Sciatic nerve (tissue), 2 donors: ENCODE results near the gene TIPIN. TPM values are rescaled to one million over a fixed set of nuclear protein-coding genes. Genes with fewer than 3 reads are reported as not detected.
"Not testable (repeated sequence)": the region's sequence is repeated elsewhere in the genome, so short reads cannot be mapped to it uniquely, and the experiment has no call there.

Experiments used
- ATAC-seq: fragments of 200-7000 bp; cut with Tn5 transposase; one replicate; pipeline ENCODE4 v1.9.1; 2020; ENCODE audit warnings: mild to moderate bottlenecking, moderate library complexity
- DNase-seq: peaks from one replicate; pipeline ENCODE4 v3.0.0-alpha.2; 2020; ENCODE audit warnings: low spot score
- intact Hi-C: fragments of 100-400 bp; cut with DNase I; formaldehyde crosslinking; loops from one replicate; pipeline ENCODE4 v1.14.2; 2022
- total RNA-seq: library from RNA; stranded (reverse); fragmentation: NEBNext Ultra II Directional; extraction: Animal tissue kit (Norgen Biotek cat#: 25700); gene quantifications from one replicate; pipeline ENCODE4 v1.2.1, GENCODE V29; 2021
- donor health status: DM: no; HTN: no; CAD: no.
- donor health status: DM: no; HTN: no; CAD: no.

Gene TIPIN
- total RNA-seq, 1 donor from 2014 or later, result 10.0 TPM

DNA sequence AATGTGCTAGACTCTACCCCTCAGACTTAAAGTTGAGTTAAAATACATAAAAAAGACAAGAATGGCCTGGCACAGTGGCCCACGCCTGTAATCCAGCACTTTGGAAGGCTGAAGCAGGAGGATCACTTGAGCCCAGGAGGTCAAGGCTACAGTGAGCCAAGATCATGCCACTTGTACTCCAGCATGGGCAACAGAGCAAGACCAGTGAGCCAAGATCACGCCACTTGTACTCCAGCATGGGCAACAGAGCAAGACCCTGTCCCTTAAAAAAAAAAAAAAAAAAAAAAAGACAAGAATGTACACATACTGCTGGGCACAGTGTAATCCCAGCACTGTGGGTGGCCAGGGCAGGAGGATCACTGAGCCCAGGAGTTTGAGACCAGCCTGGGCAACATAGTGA, 45.7 kb downstream of the TIPIN start:
- intact Hi-C loops, result no loop called here
- ATAC-seq (no peak), DNase-seq (no peak)

DNA sequence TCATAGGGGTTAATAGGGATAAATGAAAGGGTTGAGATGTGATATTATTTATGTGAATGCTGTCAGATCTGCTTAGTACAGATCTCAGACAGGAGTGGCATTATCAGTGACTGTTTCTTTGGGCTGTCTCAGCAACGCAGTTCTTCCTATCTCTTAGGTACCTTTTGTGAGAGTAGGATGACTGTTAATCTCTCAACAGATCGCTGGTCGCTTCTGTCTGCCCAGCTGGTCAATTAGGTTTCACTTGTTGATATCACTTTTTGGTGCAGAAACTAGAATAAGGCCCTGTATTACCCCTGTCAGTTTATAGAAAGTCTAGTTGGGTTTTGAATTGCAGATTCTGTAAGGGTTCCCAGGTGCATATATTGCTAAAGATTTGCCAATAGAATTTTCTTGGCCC, 46.7 kb downstream of the TIPIN start:
- no peak for ATAC-seq
- DNase-seq, result no peak
- intact Hi-C loops, result no loop called here

DNA sequence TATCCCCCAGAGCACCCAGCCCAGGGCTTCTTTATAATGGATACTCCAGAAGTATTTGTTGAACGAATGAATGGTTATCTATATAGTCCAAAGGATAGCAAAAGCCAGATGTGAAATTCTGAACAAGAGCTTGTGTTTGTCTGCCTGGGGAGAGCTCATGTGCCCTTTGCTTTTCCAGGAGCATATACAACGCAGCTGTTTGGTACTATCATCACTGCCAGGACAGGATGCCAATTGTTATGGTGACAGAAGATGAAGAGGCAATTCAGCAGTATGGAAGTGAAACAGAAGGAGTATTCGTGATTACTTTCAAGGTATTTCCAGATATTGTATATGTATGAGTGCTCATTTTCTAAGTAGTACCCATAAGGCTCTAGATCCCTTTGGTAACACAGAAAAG, 48.0 kb downstream of the TIPIN start:
- ATAC-seq, result no peak
- intact Hi-C loops, result no loop called here

DNA sequence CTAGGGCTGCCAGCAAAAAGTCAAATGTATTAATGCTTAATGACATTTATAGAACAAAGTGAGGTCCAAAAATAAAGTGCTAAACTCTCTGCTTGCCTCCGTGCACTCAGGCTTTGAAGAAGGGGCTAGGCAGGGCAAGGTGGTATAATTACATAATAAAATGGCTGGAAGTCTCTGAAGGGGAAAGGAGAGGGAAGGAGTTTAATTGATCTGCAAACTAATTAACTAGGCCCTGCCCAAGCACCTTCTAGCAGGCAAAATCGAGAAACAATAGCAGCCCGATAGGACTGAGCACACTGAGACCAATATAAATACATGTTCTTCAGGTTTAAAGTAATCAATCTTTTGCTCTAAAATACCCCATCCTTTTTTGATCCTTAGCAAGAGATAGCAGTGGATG, 50.1 kb downstream of the TIPIN start:
- DNase-seq (no peak), ATAC-seq (no peak)
- intact Hi-C loops, result no loop called here

More for the DNA sequence above, 48.0 kb downstream of the TIPIN start:
- DNase-seq, result no peak

DNA sequence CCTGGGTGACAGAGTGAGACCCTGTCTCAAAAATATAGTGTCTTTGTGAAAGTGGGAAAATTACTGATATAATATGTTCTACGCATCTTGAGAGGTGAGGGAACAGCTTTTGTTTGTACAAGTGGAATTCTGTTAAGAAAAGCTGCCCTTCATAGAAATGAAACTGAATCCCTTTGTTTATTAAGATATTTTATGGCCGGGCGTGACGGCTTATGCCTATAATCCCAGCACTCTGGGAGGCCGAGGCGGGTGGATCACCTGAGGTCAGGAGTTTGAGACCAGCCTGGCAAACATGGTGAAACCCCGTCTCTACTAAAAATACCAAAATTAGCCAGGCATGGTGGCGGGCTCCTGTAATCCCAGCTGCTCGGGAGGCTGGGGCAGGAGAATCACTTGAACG, 52.1 kb downstream of the TIPIN start:
- ATAC-seq, DNase-seq: not testable (repeated sequence)

DNA sequence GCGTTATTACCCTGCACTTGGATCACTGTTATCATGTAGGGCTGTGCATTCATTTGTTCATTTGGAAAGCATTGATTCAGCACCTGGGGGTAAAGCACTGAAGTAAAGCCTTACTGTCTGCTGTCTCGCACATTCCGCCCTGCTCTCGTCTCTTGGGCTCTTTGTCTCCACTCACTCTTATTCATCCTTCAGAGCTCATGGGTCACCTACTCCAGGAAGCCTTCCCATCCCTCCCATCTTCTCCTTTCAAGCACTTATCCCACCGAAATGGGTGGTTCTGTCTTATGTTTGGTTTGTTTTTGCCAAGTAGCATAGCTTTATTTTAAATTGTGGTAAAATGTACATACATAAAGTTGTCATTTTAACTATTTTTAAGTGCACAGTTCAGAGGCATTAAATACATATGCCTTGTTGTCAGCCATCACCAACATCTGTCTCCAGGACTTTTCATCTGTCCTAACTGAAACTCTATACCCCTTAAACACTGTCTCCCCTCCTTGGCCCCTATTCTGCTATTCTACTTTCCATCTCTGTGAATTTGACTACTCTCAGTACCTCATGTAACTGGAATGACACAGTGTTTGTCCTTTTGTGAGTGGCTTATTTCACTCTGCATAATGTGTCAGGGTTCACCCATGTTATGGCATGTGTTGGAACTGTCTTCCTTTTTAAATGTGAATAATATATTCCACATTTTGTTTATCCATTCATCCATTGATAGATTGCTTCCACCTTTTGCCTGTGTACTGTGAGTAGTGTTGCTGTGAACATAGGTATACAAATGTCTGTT, 53.8 kb downstream of the TIPIN start:
- ATAC-seq (no peak), DNase-seq (no peak)
- intact Hi-C loops, result no loop called here

More for the DNA sequence above, 52.1 kb downstream of the TIPIN start:
- intact Hi-C loops, result not testable (repeated sequence)

DNA sequence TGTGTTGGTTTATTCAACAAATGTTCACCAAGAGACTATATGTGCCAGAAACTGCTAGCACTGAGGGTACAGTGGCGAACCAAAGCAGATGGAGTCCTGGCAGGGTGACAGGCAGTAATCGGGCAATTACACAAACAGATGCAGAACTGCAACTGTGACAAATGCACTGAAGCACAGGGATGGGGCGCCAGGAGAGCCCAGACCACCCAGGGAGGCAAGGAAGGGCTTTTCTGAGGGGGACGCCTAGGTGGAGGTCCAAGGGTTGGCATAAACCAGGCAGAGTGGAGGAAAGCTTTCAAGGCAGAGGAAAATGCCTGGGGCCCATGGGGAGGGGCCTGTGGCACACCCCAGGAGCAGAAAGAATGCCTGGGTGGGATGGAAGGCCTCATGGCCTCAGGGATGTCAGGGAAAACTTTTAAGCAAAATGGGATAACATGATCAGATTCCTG, 57.7 kb downstream of the TIPIN start:
- ATAC-seq (no peak), DNase-seq (no peak)
- intact Hi-C loops, result no loop called here

DNA sequence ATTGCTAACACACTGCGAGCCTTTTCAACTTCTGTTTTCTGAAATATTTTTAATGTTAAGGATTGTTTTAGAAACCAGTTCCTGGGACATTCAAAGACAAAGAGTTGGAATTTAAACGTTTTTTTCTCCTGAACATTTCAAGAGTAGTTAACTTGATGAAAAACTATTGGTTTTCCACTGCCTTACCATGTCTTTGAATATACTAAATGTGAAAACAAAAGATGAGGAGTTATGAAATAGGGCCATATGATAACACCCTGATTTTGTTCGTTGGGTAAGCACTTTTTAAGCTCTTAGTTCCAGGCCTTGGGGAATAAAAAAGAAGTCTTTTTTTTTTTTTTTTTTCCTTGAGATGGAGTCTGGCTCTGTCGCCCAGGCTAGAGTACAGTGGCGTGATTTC, 60.3 kb downstream of the TIPIN start:
- DNase-seq, result no peak
- intact Hi-C loops, result no loop called here
- no peak for ATAC-seq

DNA sequence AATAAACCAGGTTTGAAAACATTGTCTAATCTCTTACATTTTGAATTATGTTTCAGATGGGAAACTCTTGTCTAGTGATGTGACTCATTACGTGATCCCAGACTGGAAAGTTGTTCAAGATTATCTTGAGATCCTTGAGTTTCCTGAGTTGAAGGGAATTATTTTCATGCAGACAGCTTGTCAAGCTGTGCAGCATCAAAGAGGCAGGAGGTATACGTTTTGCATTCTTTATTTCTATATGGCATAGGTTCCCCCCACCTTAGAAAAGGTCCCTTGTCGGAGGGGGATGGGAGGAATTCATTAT, 61.6 kb downstream of the TIPIN start:
- DNase-seq, result no peak
- ATAC-seq, result no peak
- intact Hi-C loops, result no loop called here

DNA sequence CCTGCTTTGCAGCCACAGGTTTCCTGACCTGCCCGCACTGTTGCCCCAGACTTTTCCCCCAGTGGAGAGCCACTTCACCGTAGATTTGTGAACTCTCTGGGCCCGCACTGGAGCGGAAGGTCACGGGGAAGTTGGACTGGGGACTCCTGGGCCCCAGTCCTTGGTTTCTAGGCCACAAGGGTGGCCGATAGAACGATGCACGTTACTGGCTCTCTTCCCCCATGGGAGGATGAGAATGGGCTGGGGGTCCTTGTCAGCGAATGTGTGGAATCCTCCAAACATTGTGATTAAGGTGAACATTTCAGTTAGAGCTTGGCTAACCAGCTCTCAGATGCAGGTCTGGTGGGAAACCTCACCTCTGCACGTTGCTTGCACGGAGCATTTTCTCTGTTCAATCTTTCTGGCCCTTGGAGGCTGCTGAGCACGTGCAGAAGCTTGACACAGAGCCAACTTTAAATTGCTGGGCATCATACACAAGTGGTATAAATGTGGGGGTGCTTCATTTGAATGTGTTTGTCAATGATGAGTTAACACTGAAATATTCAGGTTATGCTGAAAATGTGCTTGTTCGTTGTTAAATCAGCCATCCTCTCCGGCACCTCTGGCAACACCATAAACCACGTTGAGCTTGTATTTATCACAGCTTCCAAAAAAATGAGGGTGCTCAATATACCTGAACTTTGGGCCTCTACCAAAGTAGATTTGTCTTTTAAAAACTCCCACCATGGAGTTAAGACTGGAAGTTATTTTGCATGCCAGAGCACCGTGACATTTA, 62.1 kb downstream of the TIPIN start:
- intact Hi-C loops, result no loop called here
- DNase-seq, result no peak

DNA sequence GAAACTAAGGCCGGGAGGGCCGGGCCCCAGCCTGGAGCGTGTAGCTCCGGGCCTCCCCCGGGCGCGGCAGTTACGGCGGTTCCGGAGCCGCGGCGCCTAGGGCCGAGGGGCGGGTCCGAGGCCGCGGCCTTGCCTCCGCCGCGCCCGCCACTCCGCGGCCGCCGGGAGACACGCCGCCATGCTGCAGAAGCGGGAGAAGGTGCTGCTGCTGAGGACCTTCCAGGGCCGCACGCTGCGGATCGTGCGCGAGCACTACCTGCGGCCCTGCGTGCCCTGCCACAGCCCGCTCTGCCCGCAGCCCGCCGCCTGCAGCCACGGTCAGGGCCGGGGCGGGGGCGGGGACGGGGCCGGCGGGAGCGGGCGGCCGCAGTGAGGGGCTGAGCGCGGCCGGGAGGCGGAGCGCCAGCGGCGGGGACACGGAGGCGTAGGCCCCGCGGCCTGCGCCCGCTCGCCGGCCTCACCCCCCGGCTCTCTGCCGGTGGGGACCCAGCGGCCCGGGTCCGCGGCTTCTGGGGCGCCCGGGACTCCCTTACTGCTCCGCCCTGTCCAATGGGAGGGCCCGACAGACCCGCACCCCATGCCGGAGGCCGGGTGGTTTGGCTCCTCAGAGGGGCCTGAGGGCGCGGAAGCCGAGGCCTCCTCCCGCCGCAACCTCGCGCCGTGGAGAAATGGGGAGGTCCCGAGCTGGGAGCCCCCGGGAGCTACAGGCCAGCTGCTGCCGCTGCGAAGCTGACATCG, 62.9 kb downstream of the TIPIN start, which contains the start of gene DIS3L:
DIS3L (plus strand) TSS at position 150 of the 738 bp plus-strand sequence; CDS start at position 179, 29 bp downstream.
- intact Hi-C loops, result no loop called here
- peak; percentile 83 for ATAC-seq
- peak; percentile 73 for DNase-seq

More for the DNA sequence above, 62.1 kb downstream of the TIPIN start:
- peak; percentile 65 for ATAC-seq

DNA sequence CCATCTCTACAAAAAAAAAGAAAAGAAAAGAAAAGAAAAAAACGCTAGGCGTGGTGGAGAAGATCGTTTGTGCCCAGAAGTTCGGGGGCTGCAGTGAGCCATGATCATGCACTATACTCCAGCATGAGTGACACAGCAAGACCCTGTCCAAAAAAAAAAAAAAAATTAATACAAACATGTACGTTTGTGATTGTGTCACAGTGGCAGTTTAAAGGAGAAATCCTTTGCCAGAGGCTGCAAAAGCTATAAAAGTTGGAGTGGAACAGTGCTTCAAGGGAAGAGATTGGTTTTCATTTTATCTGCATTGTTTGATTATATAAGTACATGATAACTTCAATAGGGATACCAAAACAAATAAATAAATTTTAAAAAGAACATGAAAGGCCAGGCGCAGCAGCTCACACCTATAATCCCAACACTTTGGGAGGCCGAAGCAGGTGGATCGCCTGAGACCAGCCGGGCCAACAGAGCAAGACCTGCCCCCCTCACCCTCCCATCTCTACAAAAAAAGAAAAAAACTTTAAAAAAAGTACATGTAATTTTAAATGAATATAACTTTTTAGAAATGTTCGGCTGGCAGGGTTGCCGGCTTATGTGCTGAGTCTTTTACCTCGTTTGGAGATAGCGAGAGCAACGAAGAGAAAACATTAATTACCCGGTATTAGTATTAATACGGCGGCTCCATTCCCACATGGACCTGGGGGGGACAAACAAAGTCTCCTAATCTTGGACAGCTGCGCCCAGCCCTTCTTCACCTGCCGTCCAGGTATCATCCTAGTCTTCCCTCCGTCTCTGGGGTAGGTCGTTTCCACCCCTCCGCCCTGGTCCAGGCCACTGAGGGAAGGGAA, 63.7 kb downstream of the TIPIN start:
- ATAC-seq (no peak), DNase-seq (no peak)
- intact Hi-C loops, result no loop called here

DNA sequence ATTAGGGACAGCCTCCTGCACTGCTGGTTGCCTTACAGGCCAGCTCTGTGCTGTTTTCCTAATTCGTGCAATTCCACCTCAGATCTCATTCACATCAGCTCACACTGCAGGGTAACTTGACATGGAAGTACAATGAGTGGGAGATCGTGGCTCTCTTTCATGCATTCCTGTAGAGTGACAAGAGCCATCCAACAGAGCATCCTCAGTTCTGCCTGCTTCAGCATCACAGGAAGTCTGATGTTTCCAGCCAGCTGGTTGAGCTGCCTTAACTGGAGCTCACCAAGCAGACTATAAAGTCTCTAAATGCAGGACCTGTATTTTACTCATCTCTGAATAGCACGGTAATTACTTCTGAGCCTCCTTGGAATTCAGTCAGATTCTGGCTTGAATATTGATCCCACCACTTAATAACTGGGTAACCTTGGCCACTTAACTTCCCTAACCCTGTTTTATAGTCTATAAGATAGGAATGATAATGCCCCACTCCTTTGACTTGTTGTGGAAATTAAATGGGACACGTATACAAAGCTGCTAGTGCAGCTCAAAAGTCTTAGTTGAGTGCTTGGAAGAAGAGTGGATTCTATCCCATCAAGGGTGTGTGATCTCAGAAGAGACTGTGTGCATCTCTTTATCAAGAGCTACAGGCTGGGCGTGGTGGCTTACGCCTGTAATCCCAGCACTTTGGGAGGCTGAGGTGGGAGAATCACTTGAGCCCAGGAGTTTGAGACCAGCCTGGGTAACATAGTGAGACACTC, 64.5 kb downstream of the TIPIN start:
- intact Hi-C loops, result no loop called here
- ATAC-seq, result no peak
- no peak for DNase-seq

DNA sequence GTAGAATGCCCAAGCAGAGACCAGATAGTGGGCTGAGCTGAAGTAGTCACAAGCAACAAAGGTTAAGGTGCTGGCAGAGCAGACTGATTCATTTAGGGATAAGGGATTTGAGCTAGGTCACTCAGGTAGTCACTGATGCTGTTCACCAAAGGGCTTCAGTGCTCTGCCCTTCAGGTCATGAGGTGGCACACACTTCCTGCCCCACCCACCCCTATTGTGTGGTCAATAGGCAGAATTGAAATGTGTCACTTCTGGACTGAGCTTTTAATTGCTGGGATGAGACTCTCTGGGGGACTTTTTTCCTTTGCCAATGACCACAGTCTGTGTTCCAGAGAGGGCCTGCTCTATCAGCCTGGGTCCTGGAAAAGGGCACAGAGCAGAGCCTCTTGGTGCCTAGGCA, 66.0 kb downstream of the TIPIN start:
- intact Hi-C loops, result no loop called here

DNA sequence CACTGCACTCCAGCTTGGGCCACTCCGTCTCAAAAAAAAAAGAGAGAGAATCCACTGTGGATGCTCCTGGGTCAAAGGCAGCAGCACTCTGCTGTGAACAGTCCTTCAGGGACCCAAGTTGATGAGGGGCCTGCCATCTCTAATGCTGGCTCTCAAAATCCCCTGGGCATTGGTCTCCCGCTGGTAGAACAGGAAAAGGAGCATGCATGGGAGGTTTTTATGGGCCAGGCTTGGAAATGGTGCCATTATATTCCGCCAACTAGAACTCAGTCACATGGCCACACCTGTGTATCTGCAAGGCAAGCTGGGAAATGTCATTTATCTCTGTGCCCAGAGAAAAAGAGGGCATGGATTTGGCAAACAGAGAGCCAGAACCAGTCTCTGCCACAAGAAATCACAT, 66.5 kb downstream of the TIPIN start:
- DNase-seq, result no peak
- ATAC-seq, result no peak
- intact Hi-C loops, result no loop called here

More for the DNA sequence above, 66.0 kb downstream of the TIPIN start:
- ATAC-seq (no peak), DNase-seq (no peak)

DNA sequence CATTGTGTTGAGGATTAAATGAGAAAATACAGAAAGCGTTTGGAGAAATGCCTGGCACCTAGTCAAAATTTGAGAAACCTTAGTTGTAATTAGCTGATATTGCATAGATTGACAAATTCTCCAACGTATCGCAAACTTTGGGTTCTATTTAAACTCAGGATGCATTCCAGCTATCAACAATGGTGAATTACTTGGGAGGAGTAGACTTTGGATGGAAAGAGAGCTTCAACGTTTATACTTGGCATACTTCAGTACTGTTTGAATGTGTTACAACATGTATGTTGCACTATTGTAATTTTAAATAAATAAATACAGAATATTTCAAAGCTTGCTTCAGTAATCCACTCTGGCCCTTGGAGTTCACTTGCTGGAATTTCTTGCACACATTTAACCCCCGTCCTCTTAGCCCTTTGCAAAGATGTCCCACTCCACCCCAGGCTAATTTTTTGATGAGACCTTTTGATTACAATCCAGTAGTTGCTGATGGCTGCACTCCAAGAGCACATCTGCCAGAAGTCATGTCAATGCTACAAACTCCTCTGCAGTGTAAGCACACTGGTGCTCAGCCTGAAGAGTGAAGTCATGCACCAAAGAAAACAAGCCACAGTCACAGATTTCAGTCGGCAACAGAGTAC, 67.8 kb downstream of the TIPIN start:
- DNase-seq, result no peak
- intact Hi-C loops, result no loop called here

DNA sequence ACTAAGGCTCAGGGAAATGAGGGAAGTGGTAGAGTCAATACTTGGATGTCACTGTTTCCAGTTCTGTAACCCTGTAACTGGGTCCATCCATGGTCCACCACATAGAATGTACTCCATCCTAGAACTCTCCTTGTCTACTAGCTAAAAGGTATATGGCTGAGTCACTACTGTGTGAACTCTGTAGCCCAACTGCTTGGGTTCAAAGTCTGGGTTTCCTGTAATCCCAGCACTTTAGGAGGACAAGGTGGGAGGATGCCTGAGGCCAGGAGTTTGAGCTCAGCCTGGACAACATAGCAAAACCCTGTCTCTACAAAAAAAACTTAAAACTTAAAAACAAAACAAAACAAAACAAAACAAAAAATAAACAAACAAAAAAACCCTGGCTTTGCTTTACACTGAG, 68.4 kb downstream of the TIPIN start:
- DNase-seq, result no peak
- intact Hi-C loops, result no loop called here
- no peak for ATAC-seq

More for the DNA sequence above, 67.8 kb downstream of the TIPIN start:
- no peak for ATAC-seq
